Hindlimb muscle (tissue), 1 donor: ENCODE data around the gene ATN1. TPM values are rescaled to one million over a fixed set of nuclear protein-coding genes. Genes with fewer than 3 reads are reported as not detected.
"Not testable (repeated sequence)": the region's sequence is repeated elsewhere in the genome, so short reads cannot be mapped to it uniquely, and the experiment has no call there.

Experiments
- DNase-seq: peaks from one replicate; pipeline ENCODE4 v3.0.0-alpha.2; 2013
- polyA plus RNA-seq: library from polyadenylated mRNA; unstranded; fragments of 120-200 nt; gene quantifications from one replicate; pipeline ENCODE4 v1.2.1, GENCODE V29; 2013; ENCODE audit not compliant: insufficient read length

The ATN1 gene
- polyA plus RNA-seq, 1 donor, result 91.2 TPM

- no peak for DNase-seq
Observed at GRCh38 chr12:6905414-6906040, 22.2 kb upstream of the ATN1 start.

GRCh38 chr12:6908141-6908540 is 19.6 kb upstream of the ATN1 start:
- not testable (repeated sequence) for DNase-seq

GRCh38 chr12:6909421-6910145 is 18.2 kb upstream of the ATN1 start:
- DNase-seq, result no peak

- DNase-seq, result no peak
Observed at GRCh38 chr12:6912164-6912935, 15.4 kb upstream of the ATN1 start.

- no peak for DNase-seq
Observed at GRCh38 chr12:6914246-6914946, 13.4 kb upstream of the ATN1 start, which contains the start of gene ENO2. Gene ENO2 (plus strand): TSS chr12:6914580. CDS start chr12:6915833, 1,253 bp downstream.

- DNase-seq, result no peak
Observed at GRCh38 chr12:6914947-6915788, 12.6 kb upstream of the ATN1 start.

- no peak for DNase-seq
Observed at GRCh38 chr12:6915789-6916285, 11.9 kb upstream of the ATN1 start.

GRCh38 chr12:6916426-6917200 is 11.1 kb upstream of the ATN1 start:
- no peak for DNase-seq

GRCh38 chr12:6917491-6918231 is 10.1 kb upstream of the ATN1 start:
- DNase-seq, result no peak

GRCh38 chr12:6919588-6919987 is 8.2 kb upstream of the ATN1 start:
- no peak for DNase-seq

- no peak for DNase-seq
Observed at GRCh38 chr12:6921539-6921938, 6.2 kb upstream of the ATN1 start.

GRCh38 chr12:6921996-6922946 is 5.5 kb upstream of the ATN1 start:
- DNase-seq, result no peak

GRCh38 chr12:6923003-6923732 is 4.6 kb upstream of the ATN1 start:
- no peak for DNase-seq

- DNase-seq, result no peak
Observed at GRCh38 chr12:6923851-6924250, 3.9 kb upstream of the ATN1 start.

- DNase-seq, result no peak
Observed at GRCh38 chr12:6925239-6925539, 2.6 kb upstream of the ATN1 start.

GRCh38 chr12:6925540-6926279 is 2.0 kb upstream of the ATN1 start:
- DNase-seq, result peak; percentile 84

GRCh38 chr12:6928022-6928702 is 403 bp downstream of the ATN1 start:
- no peak for DNase-seq
